Activated B cell treated with CpG ODN at 0.5 μM for 24 hours (primary cell): Measurements from ENCODE around the gene STPG1. TPM values are rescaled to one million over a fixed set of nuclear protein-coding genes. Genes with fewer than 3 reads are reported as not detected.

Experiments
- ATAC-seq: fragments of 200-7000 bp; cut with Tn5 transposase; one replicate; pipeline ENCODE4 v1.10.0; 2021; ENCODE audit warnings: low read depth, mild to moderate bottlenecking, moderate library complexity
- CTCF ChIA-PET: fragments of 350-600 bp; sonication (Branson Sonifier 250); formaldehyde crosslinking; loops from one replicate; lab custom pipeline; 2021; ENCODE audit warnings: antibody characterized with exemption; lab: Charles Lee
- POLR2A ChIA-PET: fragments of 350-600 bp; sonication (Branson Sonifier 250); formaldehyde crosslinking; loops from one replicate; lab custom pipeline; 2021; ENCODE audit warnings: antibody characterized with exemption; lab: Charles Lee
- DNase-seq: peaks from one replicate; pipeline ENCODE4 v3.0.0; 2022
- H3K27ac Mint-ChIP-seq: one replicate; pipeline ENCODE4 v1.8.0; 2020; ENCODE audit warnings: mixed read lengths
- H3K27me3 Mint-ChIP-seq: one replicate; pipeline ENCODE4 v1.8.0; 2021; ENCODE audit warnings: mixed read lengths
- H3K36me3 Mint-ChIP-seq: one replicate; pipeline ENCODE4 v1.8.0; 2021; ENCODE audit warnings: low read depth, mixed read lengths
- H3K4me1 Mint-ChIP-seq: one replicate; pipeline ENCODE4 v1.8.0; 2021; ENCODE audit warnings: mixed read lengths
- H3K4me3 Mint-ChIP-seq: one replicate; pipeline ENCODE4 v1.8.0; 2020; ENCODE audit warnings: mild to moderate bottlenecking, mixed read lengths
- H3K9me3 Mint-ChIP-seq: one replicate; pipeline ENCODE4 v1.8.0; 2020; ENCODE audit warnings: mixed read lengths
- intact Hi-C: fragments of 100-400 bp; cut with micrococcal nuclease; formaldehyde crosslinking; loops from one replicate; pipeline ENCODE4 v1.15.1; 2024
- total RNA-seq: library from RNA; stranded (reverse); gene quantifications from 2 replicates; pipeline ENCODE4 v1.2.3, GENCODE V29; 2022
- TF ChIP-seq, protein P1 (sequence below): fragments of 200-600 bp; IDR thresholded peaks from one replicate; pipeline ENCODE4 v1.8.0; 2022; ENCODE audit warnings: antibody characterized with exemption, mild to moderate bottlenecking

The STPG1 gene
- total RNA-seq, 1 donor from 2014 or later = 7.4 TPM

DNA sequence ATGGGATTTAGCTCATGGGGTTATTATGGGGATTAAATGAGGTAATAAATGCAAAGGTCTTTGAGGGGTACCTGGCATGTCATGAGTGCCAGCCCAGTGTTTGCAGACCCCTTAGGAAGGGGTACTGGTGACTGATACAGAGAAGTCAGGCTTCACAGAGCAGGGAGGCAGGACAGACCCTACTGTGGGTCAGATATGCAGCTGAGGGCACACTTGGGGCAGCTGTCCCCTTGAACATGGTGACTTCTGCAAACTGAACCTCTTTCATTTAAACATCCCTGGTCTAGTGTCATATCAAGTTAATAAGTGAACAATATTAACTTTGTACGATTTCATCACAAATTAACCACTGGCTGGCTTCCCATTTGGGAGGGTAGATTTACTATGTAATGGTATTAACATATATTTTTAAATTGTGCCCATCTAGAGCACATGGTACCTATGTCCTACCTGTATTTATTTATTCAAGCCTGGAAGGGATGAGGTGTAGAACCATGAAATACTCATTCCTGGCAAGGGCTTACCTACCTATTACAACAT lies 25.9 kb downstream of the STPG1 start:
- H3K9me3 Mint-ChIP-seq = no peaks in the 10 kb centered on the region
- no peaks in the 10 kb centered on the region for H3K27me3 Mint-ChIP-seq
- intact Hi-C loops = no loop called here
- DNase-seq = no peak
- H3K4me3 Mint-ChIP-seq = no peak overlapping the region
- TF ChIP-seq, protein P1, sequence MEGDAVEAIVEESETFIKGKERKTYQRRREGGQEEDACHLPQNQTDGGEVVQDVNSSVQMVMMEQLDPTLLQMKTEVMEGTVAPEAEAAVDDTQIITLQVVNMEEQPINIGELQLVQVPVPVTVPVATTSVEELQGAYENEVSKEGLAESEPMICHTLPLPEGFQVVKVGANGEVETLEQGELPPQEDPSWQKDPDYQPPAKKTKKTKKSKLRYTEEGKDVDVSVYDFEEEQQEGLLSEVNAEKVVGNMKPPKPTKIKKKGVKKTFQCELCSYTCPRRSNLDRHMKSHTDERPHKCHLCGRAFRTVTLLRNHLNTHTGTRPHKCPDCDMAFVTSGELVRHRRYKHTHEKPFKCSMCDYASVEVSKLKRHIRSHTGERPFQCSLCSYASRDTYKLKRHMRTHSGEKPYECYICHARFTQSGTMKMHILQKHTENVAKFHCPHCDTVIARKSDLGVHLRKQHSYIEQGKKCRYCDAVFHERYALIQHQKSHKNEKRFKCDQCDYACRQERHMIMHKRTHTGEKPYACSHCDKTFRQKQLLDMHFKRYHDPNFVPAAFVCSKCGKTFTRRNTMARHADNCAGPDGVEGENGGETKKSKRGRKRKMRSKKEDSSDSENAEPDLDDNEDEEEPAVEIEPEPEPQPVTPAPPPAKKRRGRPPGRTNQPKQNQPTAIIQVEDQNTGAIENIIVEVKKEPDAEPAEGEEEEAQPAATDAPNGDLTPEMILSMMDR = no peak
- no peak for ATAC-seq
- H3K36me3 Mint-ChIP-seq = peaks cover 6% of the 10 kb centered on the region
- no peak overlapping the region for H3K27ac Mint-ChIP-seq
- CTCF ChIA-PET = interaction anchor here (0.8 to 2.8 kb wide), 3 partner anchors 186 to 238 kb away, joined by 3 to 12 read pairs (median 6); no protein-coding TSS in a partner anchor
- POLR2A ChIA-PET = no interaction called here
- peaks cover 54% of the 10 kb centered on the region for H3K4me1 Mint-ChIP-seq

DNA sequence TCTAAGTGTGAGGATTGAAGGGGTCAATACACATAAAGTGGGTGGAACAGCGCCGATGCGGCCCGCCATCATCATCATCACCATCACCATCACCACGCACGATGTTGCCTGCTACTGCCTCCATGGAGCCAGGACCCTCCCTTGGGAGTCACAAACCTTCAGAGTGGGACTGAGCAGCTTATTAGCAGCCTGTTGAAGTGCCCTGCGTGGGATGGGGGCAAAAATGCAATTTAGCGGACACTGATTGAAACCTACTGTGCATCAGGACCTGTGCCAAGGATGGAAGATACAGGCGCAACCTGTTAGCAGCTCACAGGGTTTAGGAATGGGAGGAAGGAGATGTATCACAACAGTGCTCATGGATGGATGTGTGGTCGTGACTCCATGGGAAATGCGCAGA lies 26.7 kb downstream of the STPG1 start:
- Mint-ChIP-seq H3K4me3 (no peak overlapping the region), H3K9me3 (no peaks in the 10 kb centered on the region), H3K27me3 (no peaks in the 10 kb centered on the region), H3K4me1 (peaks cover 46% of the 10 kb centered on the region), H3K36me3 (peaks cover 6% of the 10 kb centered on the region), H3K27ac (no peak overlapping the region)
- CTCF ChIA-PET = interaction anchor here (0.8 to 2.8 kb wide), 3 partner anchors 185 to 237 kb away, joined by 3 to 12 read pairs (median 6); no protein-coding TSS in a partner anchor
- intact Hi-C loops = no loop called here
- POLR2A ChIA-PET = no interaction called here
- ATAC-seq (no peak), DNase-seq (no peak)
- TF ChIP-seq, protein P1 = no peak

DNA sequence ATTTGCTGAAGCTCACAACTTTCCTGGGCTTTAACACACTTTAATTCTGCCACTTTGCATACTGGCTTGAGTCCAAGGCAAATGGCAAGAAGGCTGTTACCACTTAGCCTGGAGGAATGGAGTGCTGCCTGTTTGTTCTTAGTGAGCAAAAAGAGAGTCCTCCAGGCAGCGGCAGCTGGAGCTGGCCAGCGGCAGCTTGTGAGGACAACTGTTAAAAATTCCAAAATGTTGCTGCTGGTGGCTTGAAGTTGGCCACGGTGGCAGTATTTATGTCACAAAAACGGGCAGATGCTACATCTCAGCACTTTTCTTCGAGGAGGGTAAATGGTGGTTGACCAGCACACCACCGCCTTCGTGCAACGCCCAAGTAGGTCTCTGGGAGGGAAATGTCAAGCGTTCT lies 27.3 kb downstream of the STPG1 start:
- Mint-ChIP-seq H3K27ac (no peak overlapping the region), H3K27me3 (no peaks in the 10 kb centered on the region), H3K36me3 (peaks cover 6% of the 10 kb centered on the region), H3K4me1 (peaks cover 39% of the 10 kb centered on the region), H3K4me3 (no peak overlapping the region), H3K9me3 (no peaks in the 10 kb centered on the region)
- POLR2A ChIA-PET = interaction anchor here (0.8 to 1.1 kb wide), 3 partner anchors 64 to 185 kb away, joined by 3 to 5 read pairs (median 3); no protein-coding TSS in a partner anchor
- DNase-seq (no peak), ATAC-seq (no peak)
- intact Hi-C loops = no loop called here
- TF ChIP-seq, protein P1 = no peak
- CTCF ChIA-PET = interaction anchor here (1.1 to 2.8 kb wide), 5 partner anchors 27 to 201 kb away, joined by 3 to 20 read pairs (median 8); partner anchors contain the start of gene STPG1

DNA sequence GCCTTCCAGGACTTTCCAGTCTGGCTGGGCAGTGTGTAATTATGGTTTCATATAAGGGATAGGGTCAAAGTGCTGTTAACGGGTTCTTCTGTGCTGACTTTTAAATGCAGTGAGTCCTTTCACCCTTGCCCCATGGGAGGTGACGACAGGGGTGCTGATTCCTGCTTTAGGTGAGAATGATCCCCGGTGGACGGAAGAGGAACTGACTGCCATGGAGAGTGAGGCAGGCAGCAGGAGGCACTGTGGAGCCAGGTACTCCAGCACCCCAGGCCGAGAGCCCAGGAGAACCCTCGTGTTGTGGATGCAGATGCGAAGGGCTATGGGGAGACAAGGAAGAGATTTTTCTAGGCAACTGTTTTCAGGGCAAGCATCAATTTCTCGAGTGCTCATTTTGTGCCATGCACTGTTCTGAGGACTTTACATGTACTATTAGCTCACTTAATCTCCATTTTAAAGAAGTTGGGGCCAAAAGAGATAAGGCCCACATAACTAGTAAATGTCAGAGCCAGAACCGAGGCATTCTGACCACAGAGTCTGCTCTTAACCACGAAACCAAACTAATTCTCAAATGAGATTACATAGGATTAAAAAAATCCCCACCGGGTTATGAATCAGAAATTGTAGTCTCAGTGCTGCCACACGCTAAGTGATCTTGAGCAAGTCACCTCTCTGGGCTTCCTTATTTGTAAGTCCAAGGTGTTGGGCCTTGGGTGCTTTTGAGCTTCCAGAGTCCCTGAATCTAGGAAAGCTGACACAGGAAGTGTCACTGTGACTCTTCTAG lies 28.2 kb downstream of the STPG1 start:
- peak overlapping the region; percentile 29 for H3K4me3 Mint-ChIP-seq
- TF ChIP-seq, protein P1 = no peak
- DNase-seq = no peak
- peaks cover 32% of the 10 kb centered on the region for H3K4me1 Mint-ChIP-seq
- intact Hi-C loops = no loop called here
- CTCF ChIA-PET = interaction anchor here (1.1 to 2.8 kb wide), 6 partner anchors 28 to 235 kb away, joined by 3 to 20 read pairs (median 6); partner anchors contain the start of gene STPG1
- H3K9me3 Mint-ChIP-seq = no peaks in the 10 kb centered on the region
- peak; percentile 43 for ATAC-seq
- POLR2A ChIA-PET = interaction anchor here (0.8 to 1.1 kb wide), 3 partner anchors 63 to 184 kb away, joined by 3 to 5 read pairs (median 3); no protein-coding TSS in a partner anchor
- no peaks in the 10 kb centered on the region for H3K27me3 Mint-ChIP-seq
- H3K36me3 Mint-ChIP-seq = peaks cover 6% of the 10 kb centered on the region
- H3K27ac Mint-ChIP-seq = peak overlapping the region; percentile 69
